Loucy (cell line): Measurements from ENCODE around the gene NIT2.

ENCODE experiments used
- H2AFZ ChIP-seq: fragments of 200-600 bp; sonication (generic); 2 replicates; pipeline ENCODE4 v1.6.0; 2016; ENCODE audit warnings: antibody characterized with exemption, mild to moderate bottlenecking, low read length, moderate library complexity
- H3F3A ChIP-seq: fragments of 200-600 bp; 2 replicates; pipeline ENCODE4 v1.6.0; 2016; ENCODE audit warnings: antibody characterized with exemption, low read depth, mild to moderate bottlenecking
- H3K27me3 ChIP-seq: fragments of 200-600 bp; sonication (generic); 2 replicates; pipeline ENCODE4 v1.6.1; 2014; ENCODE audit warnings: low read length, mild to moderate bottlenecking; ENCODE audit not compliant: insufficient read depth, poor library complexity, severe bottlenecking
- H3K36me3 ChIP-seq: fragments of 200-600 bp; sonication (generic); 2 replicates; pipeline ENCODE4 v1.6.1; 2016; ENCODE audit warnings: low read length; ENCODE audit not compliant: insufficient read depth
- H3K4me1 ChIP-seq: fragments of 200-600 bp; sonication (generic); 2 replicates; pipeline ENCODE4 v1.5.1; 2014; ENCODE audit warnings: low read length, mild to moderate bottlenecking; ENCODE audit not compliant: insufficient read depth, poor library complexity, severe bottlenecking
- H3K4me2 ChIP-seq: fragments of 200-600 bp; sonication (generic); 2 replicates; pipeline ENCODE4 v1.6.0; 2014; ENCODE audit warnings: antibody characterized with exemption, low read length, low read depth, mild to moderate bottlenecking; ENCODE audit not compliant: poor library complexity, severe bottlenecking
- H3K4me3 ChIP-seq: fragments of 200-600 bp; sonication (generic); 2 replicates; pipeline ENCODE4 v1.5.1; 2014; ENCODE audit warnings: low read length, mild to moderate bottlenecking, mixed read lengths; ENCODE audit not compliant: poor library complexity, severe bottlenecking
- H3K79me2 ChIP-seq: fragments of 200-600 bp; sonication (generic); 2 replicates; pipeline ENCODE4 v1.6.1; 2014; ENCODE audit warnings: low read length; ENCODE audit not compliant: insufficient read depth
- H3K9ac ChIP-seq: fragments of 200-600 bp; sonication (generic); 2 replicates; pipeline ENCODE4 v1.6.0; 2014; ENCODE audit warnings: mild to moderate bottlenecking, low read depth, low read length, moderate library complexity; ENCODE audit not compliant: poor library complexity, severe bottlenecking
- H3K9me2 ChIP-seq: fragments of 200-600 bp; sonication (generic); replicated peaks from 2 replicates; pipeline ENCODE4 v1.6.1; 2016; ENCODE audit warnings: low read depth, low read length, mixed read lengths
- H3K9me3 ChIP-seq: fragments of 200-600 bp; sonication (generic); 2 replicates; pipeline ENCODE4 v1.6.1; 2014; ENCODE audit warnings: mild to moderate bottlenecking, antibody characterized with exemption, low read length, low read depth; ENCODE audit not compliant: insufficient read depth
- H4K20me1 ChIP-seq: fragments of 200-600 bp; sonication (generic); 2 replicates; pipeline ENCODE4 v1.6.0; 2014; ENCODE audit warnings: antibody characterized with exemption, low read length, mild to moderate bottlenecking; ENCODE audit not compliant: insufficient read depth, poor library complexity, severe bottlenecking
- CTCF ChIP-seq: fragments of 200-600 bp; sonication (generic); conservative IDR thresholded peaks from 2 replicates; pipeline ENCODE4 v1.5.1; 2014; ENCODE audit warnings: mild to moderate bottlenecking, antibody characterized with exemption, low read length
- EZH2phosphoT487 ChIP-seq: fragments of 200-600 bp; IDR thresholded peaks from 2 replicates; pipeline ENCODE4 v1.6.1; 2018; ENCODE audit warnings: antibody characterized with exemption, mild to moderate bottlenecking, moderate library complexity, borderline replicate concordance

Gene NIT2

GRCh38 chr3:100306695-100307094 is 27.9 kb upstream of the NIT2 start:
- Histone ChIP-seq H3K4me2 (no peak overlapping the region), H3K4me3 (no peak overlapping the region), H3K4me1 (no peaks in the 10 kb centered on the region), H3K27me3 (no peaks in the 10 kb centered on the region), H4K20me1 (no peaks in the 10 kb centered on the region), H3K36me3 (peaks cover 26% of the 10 kb centered on the region; the same call in 1 of the 2 replicates), H3K79me2 (no peaks in the 10 kb centered on the region), H2AFZ (no peak overlapping the region), H3K9me2 (no peaks in the 10 kb centered on the region), H3K9me3 (no peaks in the 10 kb centered on the region), H3K9ac (no peak overlapping the region), H3F3A (no peaks in the 10 kb centered on the region)
- TF ChIP-seq EZH2phosphoT487 (no peak), CTCF (no peak)

DNA sequence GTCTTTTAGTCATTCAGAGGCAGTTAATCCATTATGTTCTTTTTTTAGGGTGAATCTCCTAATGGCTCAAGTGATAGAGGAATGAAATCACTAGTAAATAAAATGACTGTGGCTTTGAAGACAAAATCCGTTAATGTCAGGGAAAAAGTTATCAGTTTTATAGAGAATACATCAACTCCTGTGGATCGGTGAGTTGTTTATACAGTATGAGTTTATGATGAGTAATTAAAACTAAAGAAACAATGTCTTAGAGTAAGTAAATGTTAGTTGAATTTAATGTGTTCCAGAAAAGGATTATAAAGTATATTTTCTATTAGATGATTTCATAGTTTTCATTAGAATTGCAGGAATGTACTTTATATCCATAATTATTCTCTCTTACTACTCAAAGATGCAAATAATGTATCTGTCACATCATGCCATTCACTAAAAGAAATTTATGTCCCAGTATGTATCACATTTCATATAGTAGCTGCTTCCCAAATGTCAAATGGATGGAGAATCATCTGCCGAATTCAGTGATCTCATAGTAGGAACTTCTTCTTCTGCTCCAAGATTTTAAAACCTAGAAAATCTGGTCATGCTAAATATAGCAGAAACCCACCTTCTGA is 24.1 kb upstream of the NIT2 start:
- Histone ChIP-seq H3K4me3 (no peak overlapping the region), H3K9me3 (no peaks in the 10 kb centered on the region), H2AFZ (no peak overlapping the region), H3K9me2 (no peaks in the 10 kb centered on the region), H3K36me3 (peaks cover 19% of the 10 kb centered on the region; the same call in 1 of the 2 replicates), H3F3A (no peaks in the 10 kb centered on the region), H3K27me3 (no peaks in the 10 kb centered on the region), H3K79me2 (no peaks in the 10 kb centered on the region), H4K20me1 (no peaks in the 10 kb centered on the region), H3K9ac (no peak overlapping the region), H3K4me2 (no peak overlapping the region), H3K4me1 (no peaks in the 10 kb centered on the region)
- TF ChIP-seq CTCF (no peak), EZH2phosphoT487 (no peak)

DNA sequence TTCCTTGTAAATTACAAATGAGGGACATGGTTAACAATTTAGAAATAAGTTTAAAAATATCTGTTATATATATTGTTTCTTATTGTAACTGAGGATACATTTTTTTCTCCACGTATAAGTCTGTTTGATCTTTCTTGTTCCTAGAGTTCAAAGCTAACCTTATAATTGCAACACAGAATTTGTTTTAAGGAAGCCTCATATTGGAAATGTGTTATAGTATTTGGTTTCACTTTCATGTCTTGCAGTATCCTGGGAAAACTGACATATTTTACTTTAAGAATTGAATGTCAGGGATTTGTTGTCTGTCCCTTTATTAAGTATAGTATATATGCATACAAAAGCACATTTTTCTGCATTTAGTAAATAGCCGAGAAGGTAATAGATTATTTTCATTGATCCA is 23.5 kb upstream of the NIT2 start:
- H3K4me3 ChIP-seq = no peak overlapping the region
- H3K79me2 ChIP-seq = no peaks in the 10 kb centered on the region
- H3K4me1 ChIP-seq = no peaks in the 10 kb centered on the region
- no peaks in the 10 kb centered on the region for H3K9me2 ChIP-seq
- H3K27me3 ChIP-seq = no peaks in the 10 kb centered on the region
- H4K20me1 ChIP-seq = no peaks in the 10 kb centered on the region
- H3K9ac ChIP-seq = no peak overlapping the region
- TF ChIP-seq CTCF (no peak), EZH2phosphoT487 (no peak)
- no peaks in the 10 kb centered on the region for H3K9me3 ChIP-seq
- no peaks in the 10 kb centered on the region for H3F3A ChIP-seq
- no peak overlapping the region for H3K4me2 ChIP-seq
- H2AFZ ChIP-seq = no peak overlapping the region
- peaks cover 21% of the 10 kb centered on the region; the same call in 1 of the 2 replicates for H3K36me3 ChIP-seq
